ENCODE data around the gene TMEM134.

DNA sequence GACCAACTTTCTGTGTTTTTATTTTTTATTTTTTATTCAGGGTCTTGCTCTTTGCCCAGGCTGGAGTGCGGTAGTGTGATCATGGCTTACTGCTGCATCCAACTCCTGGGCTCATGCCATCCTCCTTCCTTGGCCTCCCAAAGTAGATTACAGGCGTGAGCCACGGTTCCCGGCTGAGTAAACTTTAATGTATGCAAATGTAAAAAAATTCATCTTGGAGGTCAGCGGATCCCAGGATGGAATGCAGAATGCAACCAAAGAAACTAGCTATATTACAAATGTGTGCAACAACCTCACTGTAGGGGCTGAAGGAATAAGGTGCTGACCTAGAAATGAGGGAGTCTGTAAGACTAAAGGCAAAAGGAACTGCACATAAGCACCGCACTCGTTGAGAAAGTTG is 45.1 kb upstream of the TMEM134 start:
- no peak for TF ChIP-seq POLR2A (IDR thresholded peaks at IDR 0.05)
- no peak for TF ChIP-seq POLR2AphosphoS5 (IDR thresholded peaks at IDR 0.05)
- TF ChIP-seq, protein P1, sequence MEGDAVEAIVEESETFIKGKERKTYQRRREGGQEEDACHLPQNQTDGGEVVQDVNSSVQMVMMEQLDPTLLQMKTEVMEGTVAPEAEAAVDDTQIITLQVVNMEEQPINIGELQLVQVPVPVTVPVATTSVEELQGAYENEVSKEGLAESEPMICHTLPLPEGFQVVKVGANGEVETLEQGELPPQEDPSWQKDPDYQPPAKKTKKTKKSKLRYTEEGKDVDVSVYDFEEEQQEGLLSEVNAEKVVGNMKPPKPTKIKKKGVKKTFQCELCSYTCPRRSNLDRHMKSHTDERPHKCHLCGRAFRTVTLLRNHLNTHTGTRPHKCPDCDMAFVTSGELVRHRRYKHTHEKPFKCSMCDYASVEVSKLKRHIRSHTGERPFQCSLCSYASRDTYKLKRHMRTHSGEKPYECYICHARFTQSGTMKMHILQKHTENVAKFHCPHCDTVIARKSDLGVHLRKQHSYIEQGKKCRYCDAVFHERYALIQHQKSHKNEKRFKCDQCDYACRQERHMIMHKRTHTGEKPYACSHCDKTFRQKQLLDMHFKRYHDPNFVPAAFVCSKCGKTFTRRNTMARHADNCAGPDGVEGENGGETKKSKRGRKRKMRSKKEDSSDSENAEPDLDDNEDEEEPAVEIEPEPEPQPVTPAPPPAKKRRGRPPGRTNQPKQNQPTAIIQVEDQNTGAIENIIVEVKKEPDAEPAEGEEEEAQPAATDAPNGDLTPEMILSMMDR (IDR thresholded peaks at IDR 0.05), result no peak
- TF ChIP-seq EP300 (IDR thresholded peaks at IDR 0.05), result no peak

Data from suprapubic skin (tissue), 4 donors.